HepG2 (cell line): ENCODE measurements around the gene ARVCF. TPM values are rescaled to one million over a fixed set of nuclear protein-coding genes. Genes with fewer than 3 reads are reported as not detected.
A peak's percentile ranks its signal among the peaks of the same experiment; 100 is the strongest.

Experiments
- ARNT2 ChIP-seq: sonication (generic); formaldehyde crosslinking; IDR thresholded peaks from 2 replicates; pipeline ENCODE4 v1.8.0; 2022; ENCODE audit warnings: mild to moderate bottlenecking, low read depth, missing genetic modification reagents, moderate library complexity
- BRF2 ChIP-seq: sonication (generic); formaldehyde crosslinking; IDR thresholded peaks from 2 replicates; pipeline ENCODE4 v1.8.1; 2022; ENCODE audit warnings: mild to moderate bottlenecking, missing genetic modification reagents
- DPF2 ChIP-seq: sonication (generic); formaldehyde crosslinking; IDR thresholded peaks from 2 replicates; pipeline ENCODE4 v1.4.0; 2020; ENCODE audit warnings: mild to moderate bottlenecking, low read depth, missing genetic modification reagents, borderline replicate concordance
- HNRNPL ChIP-seq: fragments of 200-400 bp; formaldehyde crosslinking; IDR thresholded peaks from 2 replicates; pipeline ENCODE4 v1.6.1; 2017; ENCODE audit warnings: mild to moderate bottlenecking, low read depth, low read length
- HOXD1 ChIP-seq: sonication (generic); formaldehyde crosslinking; IDR thresholded peaks from 2 replicates; pipeline ENCODE4 v1.5.0; 2020; ENCODE audit warnings: missing genetic modification reagents
- JARID2 ChIP-seq: sonication (generic); formaldehyde crosslinking; IDR thresholded peaks from 2 replicates; pipeline ENCODE4 v1.8.1; 2023; ENCODE audit warnings: missing genetic modification reagents, inconsistent platforms; ENCODE audit not compliant: insufficient replicate concordance
- JDP2 ChIP-seq: sonication (generic); formaldehyde crosslinking; IDR thresholded peaks from 2 replicates; pipeline ENCODE4 v1.8.1; 2022; ENCODE audit warnings: missing genetic modification reagents, borderline replicate concordance
- KIAA2018 ChIP-seq: sonication (generic); formaldehyde crosslinking; IDR thresholded peaks from 2 replicates; pipeline ENCODE4 v1.5.0; 2020; ENCODE audit warnings: mild to moderate bottlenecking, missing genetic modification reagents, borderline replicate concordance
- NFIB ChIP-seq: sonication (generic); formaldehyde crosslinking; IDR thresholded peaks from 2 replicates; pipeline ENCODE4 v1.9.0; 2021; ENCODE audit warnings: missing genetic modification reagents, mild to moderate bottlenecking, borderline replicate concordance
- NRL ChIP-seq: sonication (generic); formaldehyde crosslinking; IDR thresholded peaks from 2 replicates; pipeline ENCODE4 v1.5.0; 2020; ENCODE audit warnings: missing genetic modification reagents, mild to moderate bottlenecking, moderate library complexity, borderline replicate concordance
- PTBP1 ChIP-seq: fragments of 200-400 bp; formaldehyde crosslinking; IDR thresholded peaks from 2 replicates; pipeline ENCODE4 v1.6.1; 2018; ENCODE audit warnings: low read length, low read depth; ENCODE audit not compliant: poor library complexity, severe bottlenecking
- RBFOX2 ChIP-seq: fragments of 200-400 bp; formaldehyde crosslinking; IDR thresholded peaks from 2 replicates; pipeline ENCODE4 v1.6.1; 2017; ENCODE audit warnings: low read depth, mild to moderate bottlenecking, low read length
- SALL2 ChIP-seq: sonication (generic); formaldehyde crosslinking; IDR thresholded peaks from 2 replicates; pipeline ENCODE4 v1.8.1; 2023; ENCODE audit warnings: mild to moderate bottlenecking, missing genetic modification reagents, inconsistent platforms
- TBX2 ChIP-seq: sonication (generic); formaldehyde crosslinking; IDR thresholded peaks from 2 replicates; pipeline ENCODE4 v1.5.0; 2020; ENCODE audit warnings: missing genetic modification reagents, mild to moderate bottlenecking, borderline replicate concordance
- ZNF350 ChIP-seq: sonication (generic); formaldehyde crosslinking; IDR thresholded peaks from 2 replicates; pipeline ENCODE4 v1.4.0; 2020; ENCODE audit warnings: mild to moderate bottlenecking, low read depth, missing genetic modification reagents, borderline replicate concordance
- ZNF800 ChIP-seq: sonication (generic); formaldehyde crosslinking; IDR thresholded peaks from 2 replicates; pipeline ENCODE4 v1.4.0; 2020; ENCODE audit warnings: missing genetic modification reagents
- polyA plus RNA-seq, 8 experiments: library from polyadenylated mRNA; depleted of rRNA in 3 of 8; stranded (reverse) in 7 of 8; unstranded in 1 of 8; fragments of >200 nt; fragmentation: Illumina TruSeq in 4 of 8; extraction: Trizol in 4 of 8; gene quantifications; 2 replicates each; pipeline versions ENCODE4 v1.2.1 to v1.2.3, GENCODE V29; 2011 to 2016; ENCODE audit warnings: low read depth in 4 of 8, missing spikeins in 1 of 8, mixed read lengths in 1 of 8; ENCODE audit not compliant: insufficient read depth in 1 of 8
- total RNA-seq, 5 experiments: library from RNA; depleted of rRNA; stranded (reverse); fragments of >200 nt; fragmentation: Illumina TruSeq; extraction: Trizol; gene quantifications; 2 replicates each; pipeline ENCODE4 v1.2.3, GENCODE V29; 2016; ENCODE audit warnings: low read depth in 1 of 5

ARVCF gene
- total and polyA plus RNA-seq, 2 of the 13 experiments (the other 11 are each of a cell fraction or from before 2014, with no cell fraction given) = 16.4 to 17.7 TPM

DNA sequence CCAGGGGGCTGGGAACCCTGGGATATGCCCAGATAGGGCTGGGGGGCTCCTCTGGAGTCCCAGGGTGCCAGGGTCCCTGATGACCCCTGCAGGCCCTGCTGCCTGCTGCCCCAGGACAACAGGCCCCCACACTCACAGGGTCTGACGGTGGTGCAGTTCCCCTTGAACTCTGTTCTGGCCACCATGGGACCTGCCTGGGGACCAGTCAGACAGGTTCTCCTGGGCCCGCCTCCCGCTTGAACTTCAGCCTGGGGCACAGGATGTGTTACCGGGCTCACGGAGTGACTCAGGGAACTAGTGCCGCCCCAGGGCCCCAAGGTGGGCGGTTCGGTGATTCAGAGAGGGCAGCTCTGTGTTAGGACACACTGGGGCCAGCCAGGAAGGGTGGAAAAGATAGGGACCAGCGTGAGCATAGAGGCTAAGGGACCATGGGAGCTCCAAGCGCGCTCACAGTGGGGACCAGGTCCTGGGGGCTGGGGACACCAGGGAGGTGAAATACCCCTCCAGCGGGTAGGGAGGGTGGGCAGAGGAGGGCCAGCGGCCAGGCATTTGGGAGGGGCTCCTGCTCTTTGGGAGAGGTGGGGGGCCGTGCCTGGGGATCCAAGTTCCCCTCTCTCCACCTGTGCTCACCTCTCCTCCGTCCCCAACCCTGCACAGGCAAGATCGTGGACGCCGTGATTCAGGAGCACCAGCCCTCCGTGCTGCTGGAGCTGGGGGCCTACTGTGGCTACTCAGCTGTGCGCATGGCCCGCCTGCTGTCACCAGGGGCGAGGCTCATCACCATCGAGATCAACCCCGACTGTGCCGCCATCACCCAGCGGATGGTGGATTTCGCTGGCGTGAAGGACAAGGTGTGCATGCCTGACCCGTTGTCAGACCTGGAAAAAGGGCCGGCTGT lies 53.5 kb downstream of the ARVCF start (continued):
- TF ChIP-seq KIAA2018 (0 out of 2 replicates have a peak, but pooled peaks have one; percentile 32), ARNT2 (peak; percentile 21; the same call in 1 of the 2 replicates), DPF2 (CRISPR knock-in tag) (peak; percentile 74; the same call in 1 of the 2 replicates), ZNF800 (CRISPR knock-in tag) (0 out of 2 replicates have a peak, but pooled peaks have one; percentile 20), PTBP1 (no peak), ZNF350 (CRISPR knock-in tag) (0 out of 2 replicates have a peak, but pooled peaks have one; percentile 17), HOXD1 (CRISPR knock-in tag) (0 out of 2 replicates have a peak, but pooled peaks have one; percentile 18), TBX2 (CRISPR knock-in tag) (0 out of 2 replicates have a peak, but pooled peaks have one; percentile 5), RBFOX2 (peak; percentile 43), HNRNPL (peak; percentile 91), JARID2 (CRISPR knock-in tag) (no peak), NFIB (CRISPR knock-in tag) (no peak), BRF2 (CRISPR knock-in tag) (no peak), NRL (0 out of 2 replicates have a peak, but pooled peaks have one; percentile 54), JDP2 (CRISPR knock-in tag) (no peak), SALL2 (CRISPR knock-in tag) (no peak)
